ENCODE measurements around the gene TBRG1.

DNA sequence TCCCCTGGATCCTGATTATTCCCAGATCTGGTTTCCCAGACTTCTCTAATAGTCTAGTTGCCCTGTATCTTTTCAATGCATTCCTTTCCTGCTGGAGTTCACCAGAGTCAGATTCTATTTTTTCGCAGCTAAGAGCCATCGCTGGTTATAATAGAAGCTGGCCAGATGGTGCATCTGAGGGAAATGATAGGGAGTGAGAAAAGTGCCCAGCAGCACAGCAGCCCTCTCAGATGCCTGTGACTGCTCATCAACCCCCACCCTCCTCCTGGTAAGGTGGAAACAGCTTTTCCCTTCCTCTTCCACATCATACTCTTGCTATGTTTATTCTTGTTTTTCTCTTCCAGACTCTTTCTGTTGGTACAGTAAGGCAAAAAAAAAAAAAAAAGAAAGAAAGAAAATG is 40.1 kb upstream of the TBRG1 start:
- TF ChIP-seq, protein P1, sequence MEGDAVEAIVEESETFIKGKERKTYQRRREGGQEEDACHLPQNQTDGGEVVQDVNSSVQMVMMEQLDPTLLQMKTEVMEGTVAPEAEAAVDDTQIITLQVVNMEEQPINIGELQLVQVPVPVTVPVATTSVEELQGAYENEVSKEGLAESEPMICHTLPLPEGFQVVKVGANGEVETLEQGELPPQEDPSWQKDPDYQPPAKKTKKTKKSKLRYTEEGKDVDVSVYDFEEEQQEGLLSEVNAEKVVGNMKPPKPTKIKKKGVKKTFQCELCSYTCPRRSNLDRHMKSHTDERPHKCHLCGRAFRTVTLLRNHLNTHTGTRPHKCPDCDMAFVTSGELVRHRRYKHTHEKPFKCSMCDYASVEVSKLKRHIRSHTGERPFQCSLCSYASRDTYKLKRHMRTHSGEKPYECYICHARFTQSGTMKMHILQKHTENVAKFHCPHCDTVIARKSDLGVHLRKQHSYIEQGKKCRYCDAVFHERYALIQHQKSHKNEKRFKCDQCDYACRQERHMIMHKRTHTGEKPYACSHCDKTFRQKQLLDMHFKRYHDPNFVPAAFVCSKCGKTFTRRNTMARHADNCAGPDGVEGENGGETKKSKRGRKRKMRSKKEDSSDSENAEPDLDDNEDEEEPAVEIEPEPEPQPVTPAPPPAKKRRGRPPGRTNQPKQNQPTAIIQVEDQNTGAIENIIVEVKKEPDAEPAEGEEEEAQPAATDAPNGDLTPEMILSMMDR (IDR thresholded peaks at IDR 0.05; ENCODE audit: low read length): no peak
- no peak for TF ChIP-seq EZH2 (IDR thresholded peaks at IDR 0.05; ENCODE audit: borderline replicate concordance, low read length)
